Measurements from ENCODE around the gene COL25A1.

GRCh38 chr4:109263721-109264120 is 38.7 kb downstream of the COL25A1 start:
- TF ChIP-seq CTCF (conservative IDR thresholded peaks at IDR 0.05): no peak
- TF ChIP-seq ZFX (IDR thresholded peaks at IDR 0.05): no peak
